Measurements from ENCODE around the gene TCF20.

- TF ChIP-seq POLR2A (IDR thresholded peaks at IDR 0.05; ENCODE audit: extremely low read depth, insufficient read length), result no peak
- TF ChIP-seq MAX (IDR thresholded peaks at IDR 0.05; ENCODE audit: low read depth, low read length), result no peak
These were observed 31.3 kb upstream of the TCF20 start for GRCh38 chr22:42301742-42302102.
